Effector memory CD4-positive, alpha-beta T cell (primary cell): ENCODE measurements around the gene DNM3.

Source experiments
- DNase-seq, 3 donors: peaks; one replicate each; pipeline ENCODE4 v3.0.0-alpha.2; 2020
- H3K27ac ChIP-seq: 2 replicates; pipeline ENCODE4 v1.7.0; 2013; ENCODE audit warnings: mild to moderate bottlenecking, low read length, moderate library complexity; ENCODE audit not compliant: insufficient read depth, poor library complexity, severe bottlenecking
- H3K27me3 ChIP-seq: replicated peaks from 2 replicates; pipeline ENCODE4 v1.7.0; 2013; ENCODE audit warnings: mild to moderate bottlenecking, low read length; ENCODE audit not compliant: insufficient read depth, control insufficient read depth, poor library complexity, severe bottlenecking
- H3K36me3 ChIP-seq: 2 replicates; pipeline ENCODE4 v1.7.0; 2013; ENCODE audit warnings: mild to moderate bottlenecking, low read length, moderate library complexity; ENCODE audit not compliant: control insufficient read depth, insufficient read depth
- H3K4me1 ChIP-seq: 2 replicates; pipeline ENCODE4 v1.7.0; 2013; ENCODE audit warnings: low read length, mild to moderate bottlenecking; ENCODE audit not compliant: control insufficient read depth, insufficient read depth, poor library complexity, severe bottlenecking
- H3K4me3 ChIP-seq: 2 replicates; pipeline ENCODE4 v1.7.0; 2013; ENCODE audit warnings: low read length, low read depth, mild to moderate bottlenecking; ENCODE audit not compliant: insufficient read depth, poor library complexity, severe bottlenecking
- H3K9me3 ChIP-seq: 2 replicates; pipeline ENCODE4 v1.7.0; 2013; ENCODE audit warnings: mild to moderate bottlenecking, low read length, moderate library complexity; ENCODE audit not compliant: control insufficient read depth

The DNM3 gene

GRCh38 chr1:171954361-171954760 lies 113.1 kb downstream of the DNM3 start:
- no peak for DNase-seq
- H3K9me3 ChIP-seq: no peaks in the 10 kb centered on the region
- H3K4me3 ChIP-seq: no peak overlapping the region
- no peak overlapping the region for H3K27ac ChIP-seq
- no peaks in the 10 kb centered on the region for H3K27me3 ChIP-seq
- no peaks in the 10 kb centered on the region for H3K36me3 ChIP-seq
- no peaks in the 10 kb centered on the region for H3K4me1 ChIP-seq

DNA sequence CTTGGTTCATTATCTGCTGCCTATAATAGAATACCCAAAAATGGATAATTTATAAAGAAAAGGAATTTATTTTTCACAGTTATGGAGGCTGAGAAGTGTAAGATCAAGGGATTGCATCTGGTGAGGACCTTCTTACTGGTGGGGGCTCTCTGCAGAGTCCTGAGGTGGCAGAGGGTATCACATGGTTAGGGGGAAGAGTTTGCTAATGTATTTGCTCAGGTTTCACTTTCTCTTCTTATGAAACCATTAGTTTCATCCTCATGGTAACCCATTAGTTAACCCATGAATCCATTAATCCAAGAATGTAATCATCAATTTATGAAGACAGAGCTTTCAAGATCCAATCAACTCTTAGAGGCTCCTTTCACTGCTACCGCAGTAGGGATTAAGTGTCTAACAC lies 120.6 kb downstream of the DNM3 start:
- H3K4me1 ChIP-seq: no peaks in the 10 kb centered on the region
- H3K4me3 ChIP-seq: no peak overlapping the region
- no peak for DNase-seq
- H3K27ac ChIP-seq: no peak overlapping the region
- no peaks in the 10 kb centered on the region for H3K27me3 ChIP-seq
- H3K9me3 ChIP-seq: no peaks in the 10 kb centered on the region
- H3K36me3 ChIP-seq: no peaks in the 10 kb centered on the region

GRCh38 chr1:171963762-171964161 lies 122.5 kb downstream of the DNM3 start:
- Histone ChIP-seq H3K27me3 (no peaks in the 10 kb centered on the region), H3K4me1 (no peaks in the 10 kb centered on the region), H3K9me3 (no peaks in the 10 kb centered on the region), H3K4me3 (no peak overlapping the region), H3K27ac (no peak overlapping the region), H3K36me3 (no peaks in the 10 kb centered on the region)
- no peak for DNase-seq

DNA sequence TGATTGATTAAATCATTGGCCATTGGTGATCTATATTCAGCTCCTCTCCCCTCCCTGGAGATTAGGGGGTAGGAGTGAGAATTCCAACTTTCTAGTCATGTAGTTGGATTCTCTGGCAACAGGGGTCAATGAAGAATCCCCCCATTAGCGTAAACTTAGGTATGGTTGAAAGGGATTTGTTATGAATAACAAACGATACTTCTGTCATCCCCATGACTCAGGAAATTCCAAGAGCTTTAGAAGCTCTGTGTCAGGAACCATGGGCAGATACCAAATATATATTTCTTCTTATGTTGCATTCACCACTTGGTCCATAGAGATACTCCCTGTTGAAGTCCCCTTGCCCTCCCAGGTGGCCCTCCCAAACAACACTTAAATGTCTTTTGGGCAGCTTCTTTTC lies 124.5 kb downstream of the DNM3 start:
- Histone ChIP-seq H3K27ac (no peak overlapping the region), H3K36me3 (no peaks in the 10 kb centered on the region), H3K9me3 (no peaks in the 10 kb centered on the region), H3K4me1 (no peaks in the 10 kb centered on the region), H3K4me3 (no peak overlapping the region), H3K27me3 (no peaks in the 10 kb centered on the region)
- no peak for DNase-seq

DNA sequence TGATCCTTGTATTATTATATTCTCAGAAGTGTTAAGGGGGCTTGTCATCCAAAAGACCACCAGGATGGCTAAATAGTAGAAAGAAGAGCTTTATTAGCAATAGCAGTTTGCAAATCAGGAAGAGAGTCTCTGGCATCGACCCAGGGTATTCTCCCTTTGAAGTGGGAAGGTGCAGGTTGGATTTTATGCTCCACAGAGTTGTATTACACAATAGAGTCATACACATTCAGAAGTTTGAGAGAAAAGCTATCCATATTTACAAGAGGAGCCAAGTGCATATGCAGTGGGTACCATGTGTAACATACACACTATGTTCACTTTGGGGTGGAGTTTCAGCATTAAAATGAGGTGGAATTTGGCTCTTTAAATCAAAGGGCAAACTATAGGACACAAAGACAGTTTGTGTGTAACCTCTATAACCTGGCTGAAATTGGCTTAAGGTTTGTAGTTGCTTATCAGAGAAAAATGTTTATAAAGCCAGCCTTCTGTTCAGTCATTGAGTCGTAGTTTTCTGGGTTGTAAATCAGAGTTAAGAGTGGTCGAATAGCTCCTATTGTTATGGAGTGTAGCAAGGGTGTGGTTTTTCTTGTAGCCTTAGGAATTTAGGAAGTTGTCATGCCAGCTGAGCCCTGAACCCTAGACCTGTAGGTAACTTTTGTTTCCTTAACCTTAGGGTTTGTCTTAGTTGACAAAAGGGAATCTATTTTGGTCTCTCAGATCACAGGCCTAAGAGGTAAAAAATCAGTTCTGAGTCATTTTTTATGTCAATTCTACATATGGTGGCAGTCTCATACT lies 125.3 kb downstream of the DNM3 start:
- DNase-seq: no peak
- Histone ChIP-seq H3K36me3 (no peaks in the 10 kb centered on the region), H3K27ac (no peak overlapping the region), H3K4me3 (no peak overlapping the region), H3K27me3 (no peaks in the 10 kb centered on the region), H3K9me3 (no peaks in the 10 kb centered on the region), H3K4me1 (no peaks in the 10 kb centered on the region)

DNA sequence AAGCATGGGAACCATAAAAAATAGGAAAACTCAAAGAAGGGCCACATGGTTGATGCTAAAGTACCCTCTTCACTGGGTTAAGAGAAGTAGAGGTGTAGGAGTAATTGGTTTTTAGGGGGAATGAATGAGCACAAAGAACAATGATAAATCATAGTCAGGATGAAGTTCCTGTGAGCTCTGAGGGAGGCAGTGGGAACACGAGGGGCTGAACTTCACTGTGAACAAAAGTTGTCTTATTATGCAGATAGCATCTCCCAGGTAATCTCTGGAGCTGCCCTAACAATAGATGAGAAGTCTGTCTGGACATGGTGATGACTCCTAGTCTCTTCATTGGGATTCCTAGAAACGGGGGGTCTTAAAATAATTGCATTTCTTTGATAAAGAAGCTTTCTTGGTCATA lies 127.9 kb downstream of the DNM3 start:
- DNase-seq: no peak
- Histone ChIP-seq H3K4me3 (no peak overlapping the region), H3K36me3 (no peaks in the 10 kb centered on the region), H3K27me3 (no peaks in the 10 kb centered on the region), H3K27ac (no peak overlapping the region), H3K9me3 (no peaks in the 10 kb centered on the region), H3K4me1 (no peaks in the 10 kb centered on the region)

- Histone ChIP-seq H3K4me1 (no peaks in the 10 kb centered on the region), H3K36me3 (no peaks in the 10 kb centered on the region), H3K27ac (no peak overlapping the region), H3K4me3 (no peak overlapping the region), H3K27me3 (no peaks in the 10 kb centered on the region), H3K9me3 (no peaks in the 10 kb centered on the region)
- DNase-seq: no peak
These were observed 128.5 kb downstream of the DNM3 start for GRCh38 chr1:171969813-171970212.

- Histone ChIP-seq H3K9me3 (no peaks in the 10 kb centered on the region), H3K27me3 (no peaks in the 10 kb centered on the region), H3K4me1 (no peaks in the 10 kb centered on the region)
These were observed 131.5 kb downstream of the DNM3 start for GRCh38 chr1:171972846-171973245.

GRCh38 chr1:171973421-171973820 lies 132.1 kb downstream of the DNM3 start:
- no peak for DNase-seq
- Histone ChIP-seq H3K27ac (no peak overlapping the region), H3K4me3 (no peak overlapping the region), H3K27me3 (no peaks in the 10 kb centered on the region), H3K36me3 (no peaks in the 10 kb centered on the region), H3K4me1 (no peaks in the 10 kb centered on the region), H3K9me3 (no peaks in the 10 kb centered on the region)

More at GRCh38 chr1:171972846-171973245, 131.5 kb downstream of the DNM3 start:
- no peaks in the 10 kb centered on the region for H3K36me3 ChIP-seq
- H3K27ac ChIP-seq: no peak overlapping the region
- no peak overlapping the region for H3K4me3 ChIP-seq
- DNase-seq: no peak

- DNase-seq: no peak
- Histone ChIP-seq H3K27ac (no peak overlapping the region), H3K9me3 (no peaks in the 10 kb centered on the region), H3K4me1 (no peaks in the 10 kb centered on the region), H3K36me3 (no peaks in the 10 kb centered on the region), H3K4me3 (no peak overlapping the region), H3K27me3 (no peaks in the 10 kb centered on the region)
These were observed 140.0 kb downstream of the DNM3 start for GRCh38 chr1:171981303-171981702.
